Left kidney (tissue), 2 donors: ENCODE measurements around the gene POU2F3. TPM values are rescaled to one million over a fixed set of nuclear protein-coding genes. Genes with fewer than 3 reads are reported as not detected.
"Not testable (repeated sequence)": the region's sequence is repeated elsewhere in the genome, so short reads cannot be mapped to it uniquely, and the experiment has no call there.

Source experiments
- DNase-seq: peaks from one replicate; pipeline ENCODE4 v3.0.0-alpha.2; 2013
- polyA plus RNA-seq: library from polyadenylated mRNA; unstranded; fragments of 120-200 nt; gene quantifications from one replicate; pipeline ENCODE4 v1.2.1, GENCODE V29; 2013; ENCODE audit not compliant: insufficient read length

Gene POU2F3
- polyA plus RNA-seq, 1 donor, result 0.32 TPM

- DNase-seq, result not testable (repeated sequence)
These were observed 13.4 kb downstream of the POU2F3 start for GRCh38 chr11:120253377-120253776.

- peak; percentile 30 for DNase-seq
These were observed 15.0 kb downstream of the POU2F3 start for GRCh38 chr11:120254788-120255518.

DNA sequence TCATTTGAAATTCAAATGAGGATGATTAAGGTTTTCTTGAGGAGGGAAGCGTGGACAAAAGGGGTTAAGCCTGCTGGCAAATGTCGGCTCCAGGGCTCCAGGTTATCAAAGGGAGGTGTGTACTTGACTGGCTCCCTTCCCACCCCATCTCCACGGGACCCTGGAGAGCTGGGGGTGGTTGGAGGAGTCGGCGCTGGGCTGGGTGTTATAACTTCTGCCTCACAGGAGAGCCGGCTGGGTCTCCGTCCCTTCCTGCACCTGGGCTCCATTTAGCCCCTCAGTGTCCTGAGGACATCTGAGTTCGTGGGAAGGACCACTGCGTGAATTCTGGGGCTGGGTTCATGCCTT is 15.6 kb downstream of the POU2F3 start:
- no peak for DNase-seq

DNA sequence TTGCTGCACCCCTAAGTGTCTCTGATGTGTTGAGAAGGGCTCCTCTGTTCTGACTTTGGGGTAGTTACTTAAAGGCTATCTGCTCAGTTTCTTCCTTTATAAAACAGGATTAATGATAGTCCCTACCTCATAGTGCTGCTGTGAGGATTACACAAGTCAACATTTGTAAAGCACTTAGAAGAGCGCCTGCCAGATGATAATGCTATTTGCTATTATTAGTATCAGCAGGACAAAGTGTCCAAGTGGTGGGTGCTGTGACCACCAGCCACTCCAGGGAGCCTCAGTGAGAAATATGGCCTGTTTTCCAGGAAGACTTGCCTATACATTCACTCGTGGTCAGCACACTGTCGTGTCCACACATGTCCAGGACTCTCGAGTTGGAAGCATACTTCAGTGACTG is 16.2 kb downstream of the POU2F3 start:
- DNase-seq, result no peak

GRCh38 chr11:120256779-120257178 is 16.8 kb downstream of the POU2F3 start:
- no peak for DNase-seq

DNA sequence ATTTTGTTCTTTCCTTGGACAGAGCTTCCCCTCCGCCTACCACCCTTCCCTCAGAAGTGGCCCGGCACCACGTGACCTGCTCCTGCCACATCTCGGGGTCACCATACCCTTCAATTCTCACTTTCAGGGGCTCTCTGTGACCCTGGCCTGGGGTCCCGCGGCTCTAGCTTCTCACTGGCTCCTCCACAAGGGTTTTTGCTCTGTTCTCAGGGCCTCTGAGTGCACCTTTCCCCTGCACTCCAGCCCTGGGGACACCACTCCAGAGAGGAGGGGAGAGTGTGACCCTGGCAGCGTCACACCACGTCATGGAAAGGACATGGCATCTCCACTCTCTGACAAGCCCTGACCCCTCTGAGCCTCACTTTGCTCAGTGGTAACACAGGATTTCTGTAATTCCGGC is 17.4 kb downstream of the POU2F3 start:
- DNase-seq, result no peak

GRCh38 chr11:120258661-120259060 is 18.7 kb downstream of the POU2F3 start:
- DNase-seq, result no peak

GRCh38 chr11:120259241-120259640 is 19.3 kb downstream of the POU2F3 start:
- DNase-seq, result no peak

- no peak for DNase-seq
These were observed 20.1 kb downstream of the POU2F3 start for GRCh38 chr11:120259988-120260565.

GRCh38 chr11:120260616-120261015 is 20.7 kb downstream of the POU2F3 start:
- DNase-seq, result no peak

DNA sequence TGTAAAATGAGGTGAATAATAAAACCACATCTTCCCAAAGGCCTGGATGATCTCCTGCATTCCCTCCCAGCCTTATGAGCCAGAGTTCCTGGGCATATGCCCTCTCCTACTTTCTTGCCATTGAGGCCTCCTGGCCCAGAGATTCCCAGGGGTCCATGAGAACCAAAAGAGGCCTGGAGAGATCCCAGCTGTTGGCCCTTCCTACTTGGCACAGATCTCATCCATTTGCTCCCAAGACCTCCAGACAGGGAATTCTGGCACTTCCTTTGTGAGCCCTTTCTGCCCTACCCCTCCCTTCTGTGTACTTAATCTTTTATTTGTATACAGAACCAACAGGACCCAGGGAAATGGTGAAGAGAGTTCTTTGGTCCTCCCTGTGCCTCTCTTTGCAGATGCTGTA is 21.4 kb downstream of the POU2F3 start:
- DNase-seq, result no peak

DNA sequence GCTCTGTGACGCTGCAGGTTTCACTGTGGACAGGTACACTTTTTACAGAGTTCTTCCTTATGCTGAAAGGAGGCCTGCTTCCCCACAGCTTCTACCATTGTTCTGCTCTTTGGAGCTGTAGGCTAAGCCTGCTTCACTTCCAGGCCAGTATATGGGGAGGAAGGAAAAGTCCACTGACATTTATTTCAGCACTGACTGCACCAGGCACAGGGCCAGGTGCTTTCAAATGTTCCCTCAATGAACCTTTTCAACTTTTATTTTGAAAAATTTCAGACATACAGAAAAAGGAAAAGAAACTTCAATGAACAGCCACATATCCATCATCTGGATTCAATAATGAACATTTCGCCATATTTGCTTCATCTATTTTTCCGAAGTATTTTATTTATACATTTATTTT is 22.0 kb downstream of the POU2F3 start:
- DNase-seq, result no peak

DNA sequence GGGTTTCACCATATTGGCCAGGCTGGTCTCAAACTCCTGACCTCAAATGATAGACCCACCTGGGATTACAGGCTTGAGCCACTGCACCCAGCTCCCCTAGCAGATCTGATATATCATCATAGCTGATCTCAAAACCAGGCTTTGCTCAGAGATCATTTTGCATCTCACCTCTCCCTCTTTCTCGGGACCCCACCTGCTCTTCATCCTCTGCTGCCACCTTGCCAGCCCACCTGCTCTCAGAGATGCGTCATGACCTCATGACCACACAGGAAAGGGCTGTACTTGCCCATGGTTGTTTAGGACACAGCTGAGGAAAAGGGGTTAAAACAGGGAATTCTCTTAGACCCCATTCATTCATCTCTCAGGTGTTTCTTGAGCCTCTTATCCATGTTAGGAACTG is 27.4 kb downstream of the POU2F3 start:
- DNase-seq, result no peak

DNA sequence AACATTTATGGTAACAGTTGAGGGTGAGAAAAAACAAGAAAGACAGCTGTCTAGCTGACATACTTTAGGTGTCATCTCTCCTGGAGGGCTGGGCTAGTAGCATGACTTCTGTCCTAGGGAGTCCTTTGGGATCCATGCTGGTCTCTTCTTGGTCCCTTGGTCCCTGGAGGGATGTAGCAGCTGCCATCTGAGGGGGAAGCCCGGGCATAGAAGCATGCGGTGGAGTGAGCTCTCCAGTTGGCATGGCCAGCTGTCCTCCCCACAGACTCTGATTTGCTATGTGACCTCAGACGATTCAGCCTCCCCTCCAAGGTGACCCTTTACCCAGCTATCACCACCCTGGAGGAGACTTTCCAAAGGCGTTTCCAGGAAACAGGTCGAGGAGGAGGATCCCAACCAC is 28.7 kb downstream of the POU2F3 start:
- no peak for DNase-seq

- DNase-seq, result no peak
These were observed 30.4 kb downstream of the POU2F3 start for GRCh38 chr11:120270386-120270785.

GRCh38 chr11:120271672-120272071 is 31.7 kb downstream of the POU2F3 start:
- no peak for DNase-seq

GRCh38 chr11:120272303-120272702 is 32.4 kb downstream of the POU2F3 start:
- no peak for DNase-seq

GRCh38 chr11:120273432-120273831 is 33.5 kb downstream of the POU2F3 start:
- no peak for DNase-seq

- DNase-seq, result not testable (repeated sequence)
These were observed 34.0 kb downstream of the POU2F3 start for GRCh38 chr11:120273956-120274355.

DNA sequence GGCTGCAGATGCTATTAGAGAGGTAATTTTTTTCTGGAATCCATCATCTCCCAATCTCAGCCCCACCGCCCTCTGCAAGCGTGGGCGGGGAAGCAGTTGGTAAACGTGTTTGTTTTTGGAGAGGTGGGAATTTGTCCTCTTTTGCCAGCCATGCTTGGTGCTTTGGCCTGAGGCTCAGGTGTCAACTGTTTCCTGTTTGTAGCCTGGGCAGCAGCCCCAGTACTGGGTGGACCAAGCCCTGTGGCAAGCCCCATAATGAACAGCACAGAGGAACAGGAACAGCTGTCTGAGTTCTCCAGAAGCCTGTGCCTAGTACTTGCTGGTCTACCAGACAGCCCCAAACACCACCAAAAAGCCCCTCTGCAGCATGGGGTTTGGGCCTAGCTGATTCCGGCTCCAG is 39.6 kb downstream of the POU2F3 start:
- DNase-seq, result no peak

DNA sequence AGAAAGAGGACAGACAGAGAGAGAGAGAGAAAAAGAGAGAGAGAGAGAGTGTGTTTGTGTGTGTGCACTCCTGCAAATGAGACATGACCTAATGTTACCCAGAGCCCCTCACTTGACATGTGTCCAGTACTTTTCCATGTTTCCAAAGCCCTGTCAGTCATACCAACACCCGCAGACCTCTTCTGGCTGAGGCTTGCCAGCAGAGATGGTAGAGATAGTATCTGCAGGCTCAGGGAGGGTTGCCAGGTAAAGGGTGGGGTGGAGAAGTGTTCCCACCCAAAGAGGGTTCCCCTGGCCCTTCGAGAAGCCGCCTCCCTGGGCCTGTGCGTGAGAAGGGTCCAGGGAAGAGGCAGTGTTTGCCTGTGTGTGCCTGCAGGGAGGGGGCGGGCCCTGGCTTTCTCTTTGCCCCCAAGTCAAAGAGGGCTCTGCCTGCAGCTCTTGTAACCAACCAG is 40.7 kb downstream of the POU2F3 start:
- DNase-seq, result no peak

DNA sequence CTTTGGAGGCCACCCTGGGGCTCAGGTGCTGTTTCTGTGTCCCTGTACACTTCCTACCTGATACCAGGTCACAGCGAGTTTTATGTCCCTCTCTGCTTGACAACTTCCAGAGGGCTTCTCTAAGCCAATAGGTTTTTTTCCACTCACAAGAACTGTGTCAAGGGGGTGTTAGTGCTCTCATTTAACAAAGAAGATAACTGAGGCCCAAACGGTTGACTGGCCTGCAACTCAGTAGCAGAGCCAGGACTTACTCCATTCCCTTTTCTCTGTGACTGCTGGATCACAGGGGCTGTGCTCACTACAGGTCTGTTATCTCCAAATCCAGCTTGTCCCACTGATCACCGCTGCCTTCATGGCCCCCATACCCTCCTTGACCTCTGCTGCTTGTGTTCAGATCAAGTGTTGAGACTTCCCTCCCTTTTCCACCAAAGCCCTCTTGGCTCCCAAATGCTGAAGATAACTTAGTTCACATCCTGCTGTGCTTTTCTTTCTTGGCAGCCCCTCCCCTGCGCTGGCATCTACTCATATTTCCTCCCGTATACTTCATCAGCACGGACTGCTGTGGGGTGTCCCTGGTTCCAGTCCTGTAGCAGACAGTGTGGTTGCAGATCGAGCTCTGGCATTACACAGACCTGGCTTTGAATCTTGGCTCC is 41.3 kb downstream of the POU2F3 start:
- DNase-seq, result peak; percentile 13

DNA sequence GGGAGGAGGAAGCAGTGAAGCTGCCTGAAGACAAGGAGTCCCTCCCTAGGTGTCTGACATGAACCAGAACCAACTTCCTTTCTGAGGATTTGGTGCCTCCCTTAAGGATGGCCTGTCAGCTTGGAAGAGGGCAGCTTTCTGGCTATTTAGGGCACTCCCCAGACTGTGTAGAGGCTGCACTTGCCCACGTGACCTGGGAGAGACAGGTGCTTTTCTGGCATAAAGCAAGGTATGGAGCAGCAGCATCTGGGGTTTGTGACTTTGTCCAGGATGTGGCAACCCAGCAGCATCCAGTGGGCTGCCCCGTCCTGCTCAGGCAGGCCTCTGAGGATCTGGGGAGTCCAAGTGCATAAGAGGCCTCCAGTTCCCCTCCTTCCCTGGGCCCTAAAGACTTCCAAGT is 43.2 kb downstream of the POU2F3 start:
- DNase-seq, result no peak

GRCh38 chr11:120284272-120284671 is 44.3 kb downstream of the POU2F3 start:
- no peak for DNase-seq
